CD4-positive, CD25-positive, alpha-beta regulatory T cell (primary cell): ENCODE data around the gene EARS2. TPM values are rescaled to one million over a fixed set of nuclear protein-coding genes. Genes with fewer than 3 reads are reported as not detected.

Experiments
- ATAC-seq, 2 donors: fragments of 150-1000 bp; cut with Tn5 transposase; one replicate each; pipeline ENCODE4 v1.10.0; 2021; ENCODE audit warnings: low read depth in 2 of 2, moderate number of reproducible peaks in 2 of 2, moderate library complexity in 1 of 2
- DNase-seq, 3 donors: peaks; one replicate each; pipeline versions ENCODE4 v3.0.0 to v3.0.0-alpha.2; 2012 to 2022; ENCODE audit warnings: mixed read lengths in 1 of 3
- H3K27ac ChIP-seq: one replicate; pipeline ENCODE4 v1.7.0; 2013; ENCODE audit warnings: mild to moderate bottlenecking, low read length; ENCODE audit not compliant: insufficient read depth, poor library complexity, severe bottlenecking
- H3K27me3 ChIP-seq: one replicate; pipeline ENCODE4 v1.7.0; 2013; ENCODE audit warnings: low read length; ENCODE audit not compliant: control insufficient read depth, insufficient read depth
- H3K36me3 ChIP-seq: one replicate; pipeline ENCODE4 v1.7.0; 2013; ENCODE audit warnings: mild to moderate bottlenecking, low read length, moderate library complexity; ENCODE audit not compliant: control insufficient read depth, insufficient read depth
- H3K4me1 ChIP-seq: 2 replicates; pipeline ENCODE4 v1.7.0; 2013; ENCODE audit warnings: mild to moderate bottlenecking, low read length; ENCODE audit not compliant: insufficient read depth, control insufficient read depth, poor library complexity, severe bottlenecking
- H3K4me3 ChIP-seq: one replicate; pipeline ENCODE4 v1.7.0; 2013; ENCODE audit warnings: low read depth, mild to moderate bottlenecking, low read length, moderate library complexity
- H3K9me3 ChIP-seq, 2 experiments: 1 replicate in 1 of 2; 2 replicates in 1 of 2; pipeline ENCODE4 v1.7.0; 2013; ENCODE audit warnings: low read length in 2 of 2, mild to moderate bottlenecking in 1 of 2, moderate library complexity in 1 of 2; ENCODE audit not compliant: control insufficient read depth in 2 of 2
- H3K27ac Mint-ChIP-seq, 3 donors: one replicate each; pipeline ENCODE4 v1.8.0; 2020 to 2022; ENCODE audit warnings: mild to moderate bottlenecking in 3 of 3, mixed read lengths in 3 of 3, moderate library complexity in 2 of 3
- H3K27me3 Mint-ChIP-seq: one replicate; pipeline ENCODE4 v1.8.0; 2022; ENCODE audit warnings: mild to moderate bottlenecking, mixed read lengths
- H3K36me3 Mint-ChIP-seq: one replicate; pipeline ENCODE4 v1.8.0; 2020; ENCODE audit warnings: mixed read lengths
- H3K4me1 Mint-ChIP-seq, 4 donors: one replicate each; pipeline ENCODE4 v1.8.0; 2020 to 2022; ENCODE audit warnings: mixed read lengths in 4 of 4, mild to moderate bottlenecking in 1 of 4
- H3K4me3 Mint-ChIP-seq, 4 donors: one replicate each; pipeline ENCODE4 v1.8.0; 2020 to 2022; ENCODE audit warnings: mild to moderate bottlenecking in 4 of 4, mixed read lengths in 4 of 4, moderate library complexity in 3 of 4
- H3K9me3 Mint-ChIP-seq, 7 donors: one replicate each; pipeline ENCODE4 v1.8.0; 2020 to 2022; ENCODE audit warnings: mixed read lengths in 7 of 7, mild to moderate bottlenecking in 3 of 7, moderate library complexity in 2 of 7
- polyA plus RNA-seq, 4 donors: library from polyadenylated mRNA; unstranded; fragments of 300-500 nt; fragmentation: Illumina TruSeq; gene quantifications; one replicate each; pipeline ENCODE4 v1.2.3, GENCODE V29; 2021
- total RNA-seq: library from RNA; stranded (reverse); gene quantifications from one replicate; pipeline ENCODE4 v1.2.3, GENCODE V29; 2022

Gene EARS2
- total RNA-seq (10.2 TPM), polyA plus RNA-seq (10 to 100 TPM in 3 of 4 donors, 1 to 10 TPM in 1; 9.5 to 13.5 (median 12.0) TPM)

DNA sequence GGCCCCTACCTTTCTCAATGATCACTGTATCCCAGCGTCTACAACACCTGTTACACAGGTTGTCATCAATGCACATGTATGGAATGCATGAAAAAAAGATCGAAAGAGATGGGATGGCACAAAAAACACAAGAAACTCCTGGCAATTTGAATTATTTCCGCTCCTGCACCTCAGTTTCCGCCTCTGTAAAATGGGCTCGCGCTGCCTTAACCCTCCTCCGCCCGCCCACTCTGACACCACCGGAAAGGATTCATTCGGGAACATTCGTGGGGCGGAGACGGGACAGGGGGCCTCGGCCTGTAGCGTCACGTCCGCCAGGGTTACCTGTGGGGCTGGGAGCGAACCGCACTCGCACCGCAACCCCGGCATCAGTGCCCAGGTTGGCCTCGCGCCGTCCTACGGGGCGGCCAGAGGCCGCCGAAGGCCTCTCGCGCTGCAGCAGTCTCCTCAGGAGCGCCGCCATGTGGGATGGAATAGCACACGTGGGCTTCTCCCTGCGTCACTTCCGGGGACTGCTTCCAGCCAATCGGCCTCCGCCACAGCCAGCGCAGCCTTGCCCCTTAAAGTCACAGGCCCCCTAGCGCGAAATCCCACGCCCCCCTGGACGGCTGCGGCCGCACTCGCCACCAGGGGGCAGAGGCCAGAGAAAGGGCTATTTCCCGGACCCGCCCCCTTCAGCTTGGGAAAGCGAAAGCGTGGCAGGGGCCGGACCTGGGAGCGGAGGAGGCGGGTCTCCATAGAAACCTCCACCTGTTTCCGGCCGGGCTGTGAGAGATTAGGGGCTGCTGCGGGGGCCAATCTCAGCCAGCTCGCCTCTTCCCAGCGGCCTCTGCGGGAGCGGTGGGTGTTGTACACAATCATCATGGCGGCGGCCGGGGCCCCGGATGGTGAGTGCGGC is at the start of gene EARS2, which contains the start of gene UBFD1:
Gene EARS2, minus strand, starts transcription at position 470 of the 898 bp plus-strand sequence. Its CDS starts 7 bp downstream, at position 463.
Gene UBFD1, plus strand, starts transcription at position 847 of the 898 bp plus-strand sequence. Its CDS starts 16 bp downstream, at position 863.
- H3K27me3 Mint-ChIP-seq, result no peaks in the 10 kb centered on the region
- peaks cover 20 to 48% (median 30%) of the 10 kb centered on the region in 4 donors for H3K4me1 Mint-ChIP-seq

DNA sequence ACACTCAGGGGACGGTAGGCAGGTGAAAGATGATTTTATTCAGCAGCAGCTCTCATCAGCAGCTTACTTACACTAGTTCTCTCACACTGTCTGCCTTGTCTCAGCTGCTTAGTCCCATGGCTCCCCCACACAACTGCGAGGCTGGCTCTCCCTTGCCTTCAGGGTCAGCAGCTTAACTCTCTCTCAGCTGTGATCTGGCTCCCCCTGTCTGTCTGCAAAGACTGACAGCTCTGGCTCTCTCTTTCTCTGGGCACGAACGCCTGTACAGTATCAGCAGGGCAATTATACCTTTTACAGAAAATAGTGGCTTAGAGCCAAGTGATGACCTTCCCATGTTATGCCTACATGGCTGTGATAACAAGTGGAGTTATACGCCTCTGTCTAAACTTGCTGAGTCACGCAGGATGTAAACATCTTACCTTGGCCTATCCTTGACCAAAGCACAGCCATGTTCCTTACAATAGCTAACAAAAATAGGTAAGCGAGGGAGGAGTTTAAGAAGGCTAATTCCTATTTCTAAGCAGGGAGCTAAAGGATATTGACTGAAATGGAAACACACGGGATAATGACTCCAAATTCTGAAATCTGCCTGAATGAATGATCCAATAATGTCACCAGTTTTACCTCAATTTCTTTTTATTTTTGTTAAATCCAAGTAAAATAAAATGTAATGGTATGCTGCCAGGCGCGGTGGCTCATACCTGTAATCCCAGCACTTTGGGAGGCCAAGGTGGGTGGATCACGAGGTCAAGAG is 40.0 kb upstream of the EARS2 start:
- no peak overlapping the region for H3K4me3 ChIP-seq
- H3K4me3 Mint-ChIP-seq, result peak overlapping the region in 3 of 4 donors; percentile 45 to 69 (median 53)
- DNase-seq, result peak in 1 of 3 donors; percentile 20
- ATAC-seq, result no peak
- no peaks in the 10 kb centered on the region for H3K9me3 Mint-ChIP-seq
- H3K27ac Mint-ChIP-seq, result peak overlapping the region; percentile 52 to 91 (median 60)
- H3K4me1 Mint-ChIP-seq, result peaks cover 0 to 33% (median 17%) of the 10 kb centered on the region in 4 donors
- H3K27me3 Mint-ChIP-seq, result no peaks in the 10 kb centered on the region
- H3K4me1 ChIP-seq, result peaks cover 18% of the 10 kb centered on the region
- no peak overlapping the region for H3K27ac ChIP-seq
- H3K27me3 ChIP-seq, result no peaks in the 10 kb centered on the region
- H3K36me3 Mint-ChIP-seq, result peaks cover 13% of the 10 kb centered on the region
- peaks cover 14% of the 10 kb centered on the region for H3K36me3 ChIP-seq
- H3K9me3 ChIP-seq, result no peaks in the 10 kb centered on the region

More for the DNA sequence above, at the start of gene EARS2, which contains the start of gene UBFD1:
- Mint-ChIP-seq H3K4me3 (peak within 1 kb of the TSS; percentile 91 to 99 (median 95)), H3K36me3 (peaks cover 5% of the 10 kb centered on the region), H3K27ac (peak within 1 kb of the TSS; percentile 95 to 96 (median 95)), H3K9me3 (no peaks in the 10 kb centered on the region)
- DNase-seq, result peak; percentile 89 to 99 (median 96)
- Histone ChIP-seq H3K27me3 (no peaks in the 10 kb centered on the region), H3K4me1 (peaks cover 21% of the 10 kb centered on the region), H3K36me3 (peaks cover 24% of the 10 kb centered on the region), H3K4me3 (peak within 1 kb of the TSS; percentile 92), H3K9me3 (no peaks in the 10 kb centered on the region), H3K27ac (peak within 1 kb of the TSS; percentile 91)
- ATAC-seq, result peak; percentile 92

DNA sequence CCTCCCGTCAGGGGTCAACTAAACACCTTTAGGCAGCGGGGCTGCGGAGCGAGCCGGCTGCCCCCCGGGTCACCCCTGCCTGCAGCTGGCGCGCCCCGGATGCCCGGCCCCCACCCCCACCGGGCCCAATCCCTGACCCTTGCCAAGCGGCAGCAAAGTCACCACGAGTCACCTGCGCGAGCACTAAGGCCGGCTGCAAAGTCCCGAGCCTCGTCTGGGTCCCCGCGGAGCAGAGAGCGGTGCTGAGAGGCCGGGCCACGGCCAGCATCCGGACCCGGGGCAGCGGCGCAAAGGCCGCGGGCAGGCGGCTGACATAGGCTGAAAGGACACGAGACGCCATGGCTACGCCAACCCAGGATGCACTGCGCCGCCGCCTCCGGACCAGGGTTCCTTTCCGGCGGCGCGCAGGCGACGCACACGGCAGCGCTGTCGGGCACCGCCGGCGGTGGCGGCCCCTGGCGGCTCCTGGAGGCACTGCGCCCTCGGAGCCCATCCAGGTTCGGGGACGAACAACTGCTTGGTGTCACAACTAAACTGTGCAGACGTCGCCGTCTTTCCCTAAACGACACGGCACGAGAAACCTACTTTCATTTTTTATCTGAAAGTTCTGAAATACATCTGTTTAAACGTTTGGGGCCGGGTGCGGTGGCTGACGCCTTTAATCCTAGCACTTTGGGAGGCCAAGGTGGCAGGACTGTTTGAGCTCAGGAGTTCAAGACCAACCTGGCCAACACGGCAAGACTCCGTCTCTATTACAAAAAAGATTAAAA is 39.0 kb upstream of the EARS2 start, which contains the start of gene NDUFAB1:
Gene NDUFAB1, minus strand, starts transcription at position 366 of the 770 bp plus-strand sequence. Its CDS starts 26 bp downstream, at position 340.
- Mint-ChIP-seq H3K36me3 (peaks cover 18% of the 10 kb centered on the region), H3K9me3 (no peaks in the 10 kb centered on the region), H3K27ac (peak within 1 kb of the TSS; percentile 52 to 91 (median 82)), H3K27me3 (no peaks in the 10 kb centered on the region), H3K4me3 (peak within 1 kb of the TSS; percentile 84 to 92 (median 87)), H3K4me1 (peaks cover 0 to 41% (median 24%) of the 10 kb centered on the region in 4 donors)
- Histone ChIP-seq H3K9me3 (no peaks in the 10 kb centered on the region), H3K4me3 (peak within 1 kb of the TSS; percentile 98), H3K4me1 (peaks cover 18% of the 10 kb centered on the region), H3K27me3 (no peaks in the 10 kb centered on the region), H3K36me3 (peaks cover 23% of the 10 kb centered on the region), H3K27ac (peak within 1 kb of the TSS; percentile 76)
- ATAC-seq (peak; percentile 99), DNase-seq (peak; percentile 84 to 92 (median 89))

DNA sequence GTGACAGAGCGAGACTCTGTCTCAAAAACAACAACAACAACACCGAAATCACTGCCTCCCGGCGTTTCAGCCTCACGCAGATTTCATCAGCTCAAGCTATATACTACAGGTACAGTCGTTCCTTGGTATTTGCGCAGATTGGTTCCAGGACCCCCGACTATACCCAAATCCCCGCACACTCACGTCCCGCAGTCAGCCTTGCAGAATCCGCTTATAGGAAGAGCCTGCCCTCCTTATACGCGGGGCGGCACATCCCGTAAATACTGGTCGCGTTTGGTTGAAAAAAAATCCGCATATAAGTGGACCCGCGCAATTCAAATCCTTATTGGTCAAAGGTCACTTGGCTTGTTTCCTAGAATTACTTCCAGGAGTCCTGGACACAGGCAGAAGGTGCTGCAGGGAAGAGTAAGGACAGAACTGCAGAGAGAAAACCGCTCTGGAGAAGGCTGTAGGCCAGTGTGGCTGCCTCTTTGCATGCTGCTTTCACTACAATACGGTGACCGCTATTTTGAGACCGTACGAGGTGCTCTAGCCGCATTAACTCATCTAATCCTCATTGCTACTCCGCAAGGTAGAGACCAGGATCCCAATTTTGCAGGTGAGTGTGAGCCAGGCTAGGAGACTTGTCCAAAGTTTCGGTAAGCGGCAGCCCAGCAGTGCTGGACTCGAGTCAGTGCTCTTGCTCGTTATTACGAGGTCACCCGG is 38.2 kb upstream of the EARS2 start:
- Mint-ChIP-seq H3K27me3 (no peaks in the 10 kb centered on the region), H3K9me3 (no peaks in the 10 kb centered on the region), H3K36me3 (peaks cover 15% of the 10 kb centered on the region), H3K4me1 (peaks cover 0 to 41% (median 24%) of the 10 kb centered on the region in 4 donors), H3K4me3 (peak overlapping the region; percentile 84 to 92 (median 87)), H3K27ac (peak overlapping the region in 2 of 3 donors; percentile 68 to 81)
- Histone ChIP-seq H3K4me1 (peaks cover 18% of the 10 kb centered on the region), H3K9me3 (no peaks in the 10 kb centered on the region), H3K27ac (peak overlapping the region; percentile 76), H3K27me3 (no peaks in the 10 kb centered on the region), H3K4me3 (peak overlapping the region; percentile 98), H3K36me3 (peaks cover 30% of the 10 kb centered on the region)
- DNase-seq, result peak in 1 of 3 donors; percentile 12
- ATAC-seq, result no peak

DNA sequence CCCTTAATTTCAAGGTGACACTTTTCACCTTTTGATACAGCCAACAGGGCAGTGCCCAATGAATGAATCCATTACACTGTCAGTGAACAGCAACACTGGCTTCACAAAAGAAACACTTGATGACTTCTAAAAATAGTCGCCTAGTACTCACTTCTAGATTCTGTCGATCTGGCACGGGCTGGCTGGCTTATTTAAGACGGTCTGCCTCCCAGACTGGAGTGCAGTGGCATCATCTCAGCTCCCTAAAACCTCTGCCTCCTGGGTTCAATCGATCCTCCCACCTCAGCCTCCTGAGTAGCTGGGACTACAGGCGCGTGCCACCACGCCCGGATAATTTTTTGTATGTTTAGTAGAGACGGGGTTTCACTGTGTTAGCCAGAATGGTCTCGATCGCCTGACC is 37.0 kb upstream of the EARS2 start:
- Mint-ChIP-seq H3K4me3 (peak overlapping the region in 1 of 4 donors; percentile 54), H3K4me1 (peaks cover 0 to 41% (median 25%) of the 10 kb centered on the region in 4 donors), H3K27ac (peak overlapping the region in 1 of 3 donors; percentile 36), H3K27me3 (no peaks in the 10 kb centered on the region), H3K36me3 (peaks cover 19% of the 10 kb centered on the region), H3K9me3 (no peaks in the 10 kb centered on the region)
- no peak overlapping the region for H3K4me3 ChIP-seq
- ATAC-seq (no peak), DNase-seq (no peak)
- H3K9me3 ChIP-seq, result no peaks in the 10 kb centered on the region
- H3K36me3 ChIP-seq, result peaks cover 41% of the 10 kb centered on the region
- no peak overlapping the region for H3K27ac ChIP-seq
- peaks cover 18% of the 10 kb centered on the region for H3K4me1 ChIP-seq
- no peaks in the 10 kb centered on the region for H3K27me3 ChIP-seq

DNA sequence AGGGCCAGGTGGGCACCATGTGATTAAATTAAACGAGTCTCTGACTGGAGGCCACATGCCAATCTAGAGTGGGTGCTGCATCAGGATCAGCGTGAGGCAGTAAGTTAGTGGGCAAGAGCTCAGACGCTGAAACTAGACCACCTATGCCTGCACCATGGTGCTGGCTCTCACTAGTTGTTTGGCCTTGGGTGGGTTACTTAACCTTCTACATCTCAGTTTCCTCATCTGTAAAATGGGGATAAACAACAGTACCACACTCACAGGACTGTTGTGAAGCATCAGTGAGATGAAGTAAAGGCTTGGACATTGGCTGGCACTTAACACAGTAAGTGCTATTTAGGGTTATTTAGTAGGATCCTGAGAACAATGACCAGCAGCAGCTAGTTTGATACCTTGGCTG is 33.0 kb upstream of the EARS2 start:
- Histone ChIP-seq H3K27me3 (no peaks in the 10 kb centered on the region), H3K9me3 (no peaks in the 10 kb centered on the region), H3K4me1 (peaks cover 9% of the 10 kb centered on the region), H3K36me3 (peaks cover 75% of the 10 kb centered on the region), H3K4me3 (no peak overlapping the region), H3K27ac (no peak overlapping the region)
- peaks cover 0 to 33% (median 19%) of the 10 kb centered on the region in 4 donors for H3K4me1 Mint-ChIP-seq
- H3K27me3 Mint-ChIP-seq, result no peaks in the 10 kb centered on the region
- H3K9me3 Mint-ChIP-seq, result no peaks in the 10 kb centered on the region
- no peak overlapping the region for H3K4me3 Mint-ChIP-seq
- DNase-seq, result no peak
- peaks cover 19% of the 10 kb centered on the region for H3K36me3 Mint-ChIP-seq
- no peak overlapping the region for H3K27ac Mint-ChIP-seq
- no peak for ATAC-seq
